ENCODE measurements around the gene PHF21A. TPM values are rescaled to one million over a fixed set of nuclear protein-coding genes. Genes with fewer than 3 reads are reported as not detected.

The PHF21A gene
- total RNA-seq, 2 donors from 2014 or later = 47.2 to 53.9 TPM

GRCh38 chr11:45948356-45948755, 172.9 kb downstream of the PHF21A start:
- Mint-ChIP-seq H3K27me3 (ENCODE audit: insufficient read depth) (no peaks in the 10 kb centered on the region), H3K36me3 (ENCODE audit: low read depth) (peaks cover 60% of the 10 kb centered on the region), H3K4me3 (no peak overlapping the region), H3K9me3 (no peaks in the 10 kb centered on the region), H3K4me1 (peaks cover 4% of the 10 kb centered on the region), H3K27ac (no peak overlapping the region)
- H3K27ac ChIP-seq (ENCODE audit: low read depth, low read length) = no peak overlapping the region
- H3K27me3 ChIP-seq (ENCODE audit: control insufficient read depth, insufficient read depth, low read length, poor library complexity, severe bottlenecking) = no peaks in the 10 kb centered on the region
- H3K9me3 ChIP-seq (ENCODE audit: control insufficient read depth, low read length) = no peaks in the 10 kb centered on the region
- no peak overlapping the region for H3K4me3 ChIP-seq (ENCODE audit: low read length)
- TF ChIP-seq, protein P1, sequence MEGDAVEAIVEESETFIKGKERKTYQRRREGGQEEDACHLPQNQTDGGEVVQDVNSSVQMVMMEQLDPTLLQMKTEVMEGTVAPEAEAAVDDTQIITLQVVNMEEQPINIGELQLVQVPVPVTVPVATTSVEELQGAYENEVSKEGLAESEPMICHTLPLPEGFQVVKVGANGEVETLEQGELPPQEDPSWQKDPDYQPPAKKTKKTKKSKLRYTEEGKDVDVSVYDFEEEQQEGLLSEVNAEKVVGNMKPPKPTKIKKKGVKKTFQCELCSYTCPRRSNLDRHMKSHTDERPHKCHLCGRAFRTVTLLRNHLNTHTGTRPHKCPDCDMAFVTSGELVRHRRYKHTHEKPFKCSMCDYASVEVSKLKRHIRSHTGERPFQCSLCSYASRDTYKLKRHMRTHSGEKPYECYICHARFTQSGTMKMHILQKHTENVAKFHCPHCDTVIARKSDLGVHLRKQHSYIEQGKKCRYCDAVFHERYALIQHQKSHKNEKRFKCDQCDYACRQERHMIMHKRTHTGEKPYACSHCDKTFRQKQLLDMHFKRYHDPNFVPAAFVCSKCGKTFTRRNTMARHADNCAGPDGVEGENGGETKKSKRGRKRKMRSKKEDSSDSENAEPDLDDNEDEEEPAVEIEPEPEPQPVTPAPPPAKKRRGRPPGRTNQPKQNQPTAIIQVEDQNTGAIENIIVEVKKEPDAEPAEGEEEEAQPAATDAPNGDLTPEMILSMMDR (conservative IDR thresholded peaks at IDR 0.05) = no peak
- H3K36me3 ChIP-seq (ENCODE audit: control insufficient read depth, insufficient read depth, low read length) = peaks cover 44% of the 10 kb centered on the region
- DNase-seq = no peak
- H3K9ac ChIP-seq (ENCODE audit: extremely low read depth, low read length, poor library complexity, severe bottlenecking) = no peak overlapping the region
- no peaks in the 10 kb centered on the region for H3K4me1 ChIP-seq (ENCODE audit: control insufficient read depth, insufficient read depth, low read length)
- 93 to 98% methylated on average over 3 of the region's 3 CpGs for WGBS, 2 experiments (ENCODE audit: insufficient coverage in 1 of 2, insufficient read length in 1 of 2)

GRCh38 chr11:45947885-45948284, 173.4 kb downstream of the PHF21A start:
- 88 to 100% methylated on average over 1 of the region's 1 CpG for WGBS, 2 experiments (ENCODE audit: insufficient coverage in 1 of 2, insufficient read length in 1 of 2)
- TF ChIP-seq, protein P1 (conservative IDR thresholded peaks at IDR 0.05) = no peak
- Mint-ChIP-seq H3K27me3 (ENCODE audit: insufficient read depth) (no peaks in the 10 kb centered on the region), H3K9me3 (no peaks in the 10 kb centered on the region), H3K27ac (no peak overlapping the region), H3K4me3 (no peak overlapping the region), H3K4me1 (peaks cover 4% of the 10 kb centered on the region), H3K36me3 (ENCODE audit: low read depth) (peaks cover 57% of the 10 kb centered on the region)
- no peak overlapping the region for H3K27ac ChIP-seq (ENCODE audit: low read depth, low read length)
- H3K4me1 ChIP-seq (ENCODE audit: control insufficient read depth, insufficient read depth, low read length) = no peaks in the 10 kb centered on the region
- no peak overlapping the region for H3K9ac ChIP-seq (ENCODE audit: extremely low read depth, low read length, poor library complexity, severe bottlenecking)
- H3K9me3 ChIP-seq (ENCODE audit: control insufficient read depth, low read length) = no peaks in the 10 kb centered on the region
- H3K4me3 ChIP-seq (ENCODE audit: low read length) = no peak overlapping the region
- H3K27me3 ChIP-seq (ENCODE audit: control insufficient read depth, insufficient read depth, low read length, poor library complexity, severe bottlenecking) = no peaks in the 10 kb centered on the region
- H3K36me3 ChIP-seq (ENCODE audit: control insufficient read depth, insufficient read depth, low read length) = peaks cover 40% of the 10 kb centered on the region
- no peak for DNase-seq

GRCh38 chr11:45945397-45945999, 175.8 kb downstream of the PHF21A start:
- Mint-ChIP-seq H3K9me3 (no peaks in the 10 kb centered on the region), H3K27me3 (ENCODE audit: insufficient read depth) (no peaks in the 10 kb centered on the region), H3K4me1 (peaks cover 4% of the 10 kb centered on the region), H3K4me3 (no peak overlapping the region), H3K27ac (no peak overlapping the region), H3K36me3 (ENCODE audit: low read depth) (peaks cover 58% of the 10 kb centered on the region)
- Histone ChIP-seq H3K27me3 (ENCODE audit: control insufficient read depth, insufficient read depth, low read length, poor library complexity, severe bottlenecking) (no peaks in the 10 kb centered on the region), H3K4me1 (ENCODE audit: control insufficient read depth, insufficient read depth, low read length) (no peaks in the 10 kb centered on the region), H3K4me3 (ENCODE audit: low read length) (no peak overlapping the region), H3K9ac (ENCODE audit: extremely low read depth, low read length, poor library complexity, severe bottlenecking) (no peak overlapping the region), H3K9me3 (ENCODE audit: control insufficient read depth, low read length) (no peaks in the 10 kb centered on the region), H3K27ac (ENCODE audit: low read depth, low read length) (no peak overlapping the region), H3K36me3 (ENCODE audit: control insufficient read depth, insufficient read depth, low read length) (peaks cover 48% of the 10 kb centered on the region)
- 92 to 94% methylated on average over 3 of the region's 3 CpGs for WGBS, 2 experiments (ENCODE audit: insufficient coverage in 1 of 2, insufficient read length in 1 of 2)
- TF ChIP-seq, protein P1 (conservative IDR thresholded peaks at IDR 0.05) = no peak
- DNase-seq = no peak
